ENCODE data around the gene FGF22.

FGF22 gene

GRCh38 chr19:615619-616018, 24.1 kb upstream of the FGF22 start:
- Histone ChIP-seq H3K27ac (no peak overlapping the region), H3K4me3 (no peak overlapping the region), H3K9me3 (no peaks in the 10 kb centered on the region), H3K4me1 (peaks cover 0 to 8% (median 4%) of the 10 kb centered on the region in 4 donors), H3K27me3 (peaks cover 0 to 23% of the 10 kb centered on the region in 2 donors), H3K36me3 (peaks cover 36 to 39% (median 39%) of the 10 kb centered on the region in 3 donors)
- DNase-seq = no peak
- intact Hi-C loops (cut with DNase I; ENCODE audit: low total_unique reads) = no loop called here
- TF ChIP-seq, protein P1, sequence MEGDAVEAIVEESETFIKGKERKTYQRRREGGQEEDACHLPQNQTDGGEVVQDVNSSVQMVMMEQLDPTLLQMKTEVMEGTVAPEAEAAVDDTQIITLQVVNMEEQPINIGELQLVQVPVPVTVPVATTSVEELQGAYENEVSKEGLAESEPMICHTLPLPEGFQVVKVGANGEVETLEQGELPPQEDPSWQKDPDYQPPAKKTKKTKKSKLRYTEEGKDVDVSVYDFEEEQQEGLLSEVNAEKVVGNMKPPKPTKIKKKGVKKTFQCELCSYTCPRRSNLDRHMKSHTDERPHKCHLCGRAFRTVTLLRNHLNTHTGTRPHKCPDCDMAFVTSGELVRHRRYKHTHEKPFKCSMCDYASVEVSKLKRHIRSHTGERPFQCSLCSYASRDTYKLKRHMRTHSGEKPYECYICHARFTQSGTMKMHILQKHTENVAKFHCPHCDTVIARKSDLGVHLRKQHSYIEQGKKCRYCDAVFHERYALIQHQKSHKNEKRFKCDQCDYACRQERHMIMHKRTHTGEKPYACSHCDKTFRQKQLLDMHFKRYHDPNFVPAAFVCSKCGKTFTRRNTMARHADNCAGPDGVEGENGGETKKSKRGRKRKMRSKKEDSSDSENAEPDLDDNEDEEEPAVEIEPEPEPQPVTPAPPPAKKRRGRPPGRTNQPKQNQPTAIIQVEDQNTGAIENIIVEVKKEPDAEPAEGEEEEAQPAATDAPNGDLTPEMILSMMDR (IDR thresholded peaks at IDR 0.05) = no peak

- Histone ChIP-seq H3K27me3 (peaks cover 0 to 23% of the 10 kb centered on the region in 2 donors), H3K36me3 (peaks cover 36 to 45% (median 44%) of the 10 kb centered on the region in 3 donors), H3K27ac (no peak overlapping the region), H3K4me1 (peaks cover 0 to 7% (median 3%) of the 10 kb centered on the region in 4 donors), H3K4me3 (no peak overlapping the region), H3K9me3 (no peaks in the 10 kb centered on the region)
- no peak for DNase-seq
- intact Hi-C loops (cut with DNase I; ENCODE audit: low total_unique reads) = no loop called here
- TF ChIP-seq, protein P1 (IDR thresholded peaks at IDR 0.05) = no peak
Measured at GRCh38 chr19:616062-616700, 23.5 kb upstream of the FGF22 start.

DNA sequence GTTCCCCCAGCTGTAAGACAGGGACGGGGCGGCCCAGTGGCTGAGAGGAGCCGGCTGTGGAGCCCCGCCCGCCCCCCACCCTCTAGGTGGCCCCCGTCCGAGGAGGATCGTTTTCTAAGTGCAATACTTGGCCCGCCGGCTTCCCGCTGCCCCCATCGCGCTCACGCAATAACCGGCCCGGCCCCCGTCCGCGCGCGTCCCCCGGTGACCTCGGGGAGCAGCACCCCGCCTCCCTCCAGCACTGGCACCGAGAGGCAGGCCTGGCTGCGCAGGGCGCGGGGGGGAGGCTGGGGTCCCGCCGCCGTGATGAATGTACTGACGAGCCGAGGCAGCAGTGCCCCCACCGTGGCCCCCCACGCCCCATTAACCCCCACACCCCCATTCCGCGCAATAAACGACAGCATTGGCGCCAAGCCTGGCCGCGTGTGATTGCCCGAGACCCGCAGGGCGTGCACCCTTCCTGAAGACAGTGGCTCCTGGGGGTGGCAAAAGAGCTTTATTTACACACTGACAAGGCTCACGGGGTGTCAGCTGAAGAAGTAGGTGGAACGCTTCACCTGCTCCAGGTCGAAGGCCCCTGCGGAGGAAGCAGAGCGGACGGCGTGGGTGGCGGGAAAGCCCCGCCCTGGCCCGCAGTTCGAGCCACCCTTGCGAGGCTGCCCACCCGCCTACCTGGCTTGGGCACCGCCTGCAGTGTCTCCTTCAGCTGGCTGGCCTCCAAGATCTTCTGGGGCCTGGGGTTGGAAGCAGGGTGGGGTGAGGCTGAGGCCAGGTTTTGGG, 22.7 kb upstream of the FGF22 start:
- Histone ChIP-seq H3K27me3 (peaks cover 0 to 23% of the 10 kb centered on the region in 2 donors), H3K4me1 (peaks cover 0 to 7% (median 3%) of the 10 kb centered on the region in 4 donors), H3K27ac (no peak overlapping the region), H3K9me3 (no peaks in the 10 kb centered on the region), H3K36me3 (peaks cover 43 to 53% (median 52%) of the 10 kb centered on the region in 3 donors), H3K4me3 (no peak overlapping the region)
- intact Hi-C loops (cut with DNase I; ENCODE audit: low total_unique reads) = no loop called here
- DNase-seq = no peak
- TF ChIP-seq, protein P1 (IDR thresholded peaks at IDR 0.05) = no peak

DNA sequence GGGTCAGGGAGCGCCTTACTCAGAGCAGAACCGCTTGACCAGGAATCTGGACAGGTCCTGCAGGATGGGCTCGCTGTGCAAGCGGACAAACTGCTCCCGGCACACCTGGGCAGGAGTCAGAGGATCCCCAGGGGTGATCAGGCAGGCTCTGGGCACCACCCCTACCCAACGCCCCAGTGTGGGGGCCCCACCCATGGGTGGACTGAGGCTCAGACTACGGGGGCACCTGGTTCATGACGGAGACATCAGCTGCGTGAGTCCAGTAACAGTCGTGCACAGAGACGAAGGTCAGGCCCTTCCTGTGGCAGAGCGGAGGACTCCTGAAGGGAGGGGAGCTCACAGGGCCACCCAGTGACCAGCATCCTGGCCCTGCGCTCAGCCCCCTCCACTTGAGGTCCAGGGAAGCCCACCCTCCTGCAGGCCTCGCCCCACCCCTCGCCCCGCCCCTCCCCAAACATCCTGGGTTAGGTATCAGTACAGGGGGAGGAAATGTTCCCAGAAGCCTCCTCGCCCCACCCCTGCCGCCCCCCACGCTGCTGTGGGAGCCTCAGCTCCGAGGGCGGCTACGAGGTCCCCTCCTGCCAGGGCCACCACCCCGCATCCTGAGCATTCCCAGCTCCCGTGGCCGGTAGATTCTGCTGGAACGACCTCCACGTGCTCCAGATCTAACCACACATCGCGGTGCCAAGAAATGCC, 22.0 kb upstream of the FGF22 start:
- intact Hi-C loops (cut with DNase I; ENCODE audit: low total_unique reads) = no loop called here
- H3K9me3 ChIP-seq = no peaks in the 10 kb centered on the region
- no peak for DNase-seq
- TF ChIP-seq, protein P1 (IDR thresholded peaks at IDR 0.05) = no peak
- H3K4me3 ChIP-seq = no peak overlapping the region
- H3K27me3 ChIP-seq = peaks cover 0 to 23% of the 10 kb centered on the region in 2 donors
- no peak overlapping the region for H3K27ac ChIP-seq
- H3K4me1 ChIP-seq = peaks cover 0 to 7% (median 3%) of the 10 kb centered on the region in 4 donors
- peaks cover 51 to 60% (median 60%) of the 10 kb centered on the region in 3 donors for H3K36me3 ChIP-seq

DNA sequence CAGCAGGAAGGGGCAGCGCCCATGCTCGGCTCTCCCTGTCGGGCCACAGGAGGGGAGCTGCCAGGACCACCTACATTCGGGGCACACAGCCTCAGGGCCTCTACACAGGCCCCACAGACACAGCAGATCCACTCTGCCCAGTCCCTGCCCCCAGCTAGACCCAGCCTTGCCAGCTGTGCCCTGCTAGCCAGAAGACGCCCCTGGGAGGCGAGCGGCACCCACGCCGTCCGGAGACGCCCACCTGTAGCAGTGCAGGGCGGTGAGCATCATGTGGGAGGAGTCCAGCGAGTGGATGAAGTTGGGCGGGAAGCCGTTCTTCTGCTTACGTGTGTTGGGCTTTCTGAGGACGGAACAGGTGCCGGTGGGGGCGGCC, 21.4 kb upstream of the FGF22 start:
- Histone ChIP-seq H3K9me3 (no peaks in the 10 kb centered on the region), H3K36me3 (peaks cover 56 to 66% (median 65%) of the 10 kb centered on the region in 3 donors), H3K4me3 (no peak overlapping the region), H3K4me1 (peaks cover 0 to 7% (median 3%) of the 10 kb centered on the region in 4 donors), H3K27ac (no peak overlapping the region), H3K27me3 (peaks cover 0 to 23% of the 10 kb centered on the region in 2 donors)
- intact Hi-C loops (cut with DNase I; ENCODE audit: low total_unique reads) = no loop called here
- TF ChIP-seq, protein P1 (IDR thresholded peaks at IDR 0.05) = no peak
- DNase-seq = no peak

All from tibial artery (tissue), 4 donors.